GM21447 (cell line): Measurements from ENCODE around the gene SLC4A11.

ENCODE experiments used
- ATAC-seq: cut with Tn5 transposase; IDR thresholded peaks from one replicate; pipeline ENCODE4 v1.9.1; 2021; ENCODE audit not compliant: unreplicated experiment

SLC4A11 gene

GRCh38 chr20:3247638-3248037 lies 8.6 kb upstream of the SLC4A11 start:
- ATAC-seq: no peak

- no peak for ATAC-seq
Measured at GRCh38 chr20:3246682-3247081, 7.7 kb upstream of the SLC4A11 start.

GRCh38 chr20:3245711-3246110 lies 6.7 kb upstream of the SLC4A11 start:
- ATAC-seq: no peak

DNA sequence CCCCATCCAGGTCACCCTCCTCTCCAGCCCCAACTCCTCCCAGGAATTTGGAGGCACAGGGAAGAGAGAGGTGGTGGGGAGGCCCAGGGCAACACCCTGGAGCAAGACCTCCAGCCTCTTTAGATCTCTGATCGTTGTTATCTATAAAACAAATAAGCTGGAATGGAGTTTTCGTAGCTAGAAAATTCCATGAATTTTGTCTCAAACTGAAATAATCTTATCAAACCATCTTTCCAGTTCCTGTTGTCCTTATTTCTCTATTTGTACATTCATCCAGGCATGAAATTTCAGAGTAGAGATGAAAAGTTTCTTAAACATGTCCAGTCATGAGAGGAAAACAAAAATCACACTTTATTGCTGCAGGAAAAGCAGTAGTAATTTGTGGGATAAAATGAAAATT lies 6.2 kb upstream of the SLC4A11 start:
- ATAC-seq: no peak

GRCh38 chr20:3244613-3245012 lies 5.6 kb upstream of the SLC4A11 start:
- ATAC-seq: no peak

DNA sequence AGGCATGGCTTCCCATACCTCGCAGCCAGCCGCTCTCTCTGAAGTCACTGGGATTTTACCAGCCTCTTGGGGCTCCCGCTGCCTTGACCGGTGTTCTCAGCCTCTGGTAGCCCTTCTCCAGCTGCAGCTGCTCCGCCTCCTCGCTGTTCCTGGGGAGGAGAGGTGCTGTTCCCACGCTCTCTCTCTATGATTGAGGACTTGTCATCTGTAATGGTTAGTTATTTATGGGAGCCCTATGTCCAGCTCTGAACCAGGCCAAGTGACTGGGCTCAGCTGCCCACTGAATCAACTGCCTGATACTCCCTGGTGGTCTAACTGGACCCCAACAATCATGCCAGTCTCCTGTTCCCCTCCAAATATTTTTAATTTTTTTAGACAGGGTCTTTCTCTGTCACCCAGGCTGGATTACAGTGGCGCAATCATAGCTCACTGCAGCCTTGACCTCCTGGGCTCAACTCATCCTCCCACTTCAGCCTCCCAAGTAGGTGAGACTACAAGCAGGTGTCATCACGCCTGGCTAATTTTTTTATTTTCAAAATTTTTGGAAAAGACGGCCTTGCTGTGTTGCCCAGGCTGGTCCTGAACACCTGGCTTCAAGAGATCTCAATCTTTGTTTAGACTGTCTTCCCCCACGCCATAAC lies 4.8 kb upstream of the SLC4A11 start:
- ATAC-seq: no peak

GRCh38 chr20:3242172-3242692 lies 3.2 kb upstream of the SLC4A11 start:
- ATAC-seq: no peak

GRCh38 chr20:3240776-3241363 lies 1.9 kb upstream of the SLC4A11 start:
- no peak for ATAC-seq

DNA sequence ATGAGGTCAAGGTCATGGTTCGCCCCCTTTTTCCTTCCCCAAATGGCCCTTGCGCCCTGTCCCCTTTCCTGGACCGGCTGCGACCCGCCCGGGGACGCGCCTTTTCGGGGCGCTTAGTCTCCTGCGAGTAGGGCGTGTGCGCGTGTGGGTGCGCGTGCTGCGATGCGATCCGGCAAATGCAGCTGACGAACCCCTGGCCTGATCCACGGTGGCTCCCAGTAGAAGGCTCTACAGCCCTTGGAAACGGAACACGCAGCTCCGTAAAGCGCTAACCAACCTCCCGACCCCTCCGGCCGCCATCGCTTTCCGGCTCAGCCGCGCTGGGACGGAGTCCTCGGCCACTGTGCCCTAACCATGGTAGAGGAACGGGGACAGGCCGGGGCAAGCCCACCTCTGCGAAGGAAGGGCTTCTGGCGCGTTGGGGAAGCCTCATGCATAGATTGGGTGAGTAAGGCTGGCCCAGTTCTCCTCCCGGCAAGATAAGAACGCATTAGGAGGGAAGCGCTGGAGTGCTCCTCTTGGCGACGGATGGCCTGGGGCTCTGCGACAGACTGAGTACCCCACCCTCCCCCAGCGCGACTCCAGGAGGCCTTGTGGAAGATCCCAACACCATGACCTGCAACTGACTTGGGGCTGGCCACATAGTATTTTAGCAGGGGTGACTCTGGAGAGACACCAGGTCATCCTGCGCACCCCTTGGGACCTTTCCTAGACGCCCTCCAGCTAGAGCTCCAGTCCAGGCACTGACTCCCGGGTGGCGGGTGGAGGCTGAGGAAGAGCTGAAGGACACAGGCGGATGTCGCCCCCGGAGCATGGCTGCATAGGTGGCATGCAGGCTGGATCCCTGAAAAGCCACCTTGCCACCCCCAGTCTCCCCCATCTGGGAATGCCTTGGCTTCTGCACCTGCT lies 1.1 kb upstream of the SLC4A11 start:
- no peak for ATAC-seq

DNA sequence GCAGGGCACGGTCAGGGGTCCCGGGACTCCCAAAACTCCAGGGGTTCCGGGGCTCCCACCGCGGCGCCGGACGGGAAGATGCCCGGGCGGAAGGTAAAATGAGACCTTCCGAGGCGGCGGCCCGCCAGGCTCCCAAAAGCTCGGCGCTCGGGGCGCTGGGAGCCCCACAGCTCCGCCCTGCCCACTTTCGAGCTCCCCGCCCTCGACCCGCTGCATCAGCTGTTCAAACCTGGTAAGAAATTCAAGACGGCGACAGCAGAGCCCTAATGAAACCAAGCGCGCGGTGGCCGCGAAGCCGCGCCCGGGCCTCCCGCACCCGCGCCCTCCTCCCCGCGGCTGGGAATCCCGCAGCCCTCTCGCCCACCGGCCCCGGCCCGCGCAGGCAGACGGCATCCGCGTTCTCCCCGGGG lies 369 bp downstream of the SLC4A11 start:
- ATAC-seq: no peak

- no peak for ATAC-seq
Measured at GRCh38 chr20:3237958-3238615, 903 bp downstream of the SLC4A11 start.

GRCh38 chr20:3237011-3237957 lies 1.7 kb downstream of the SLC4A11 start:
- ATAC-seq: no peak

- no peak for ATAC-seq
Measured at GRCh38 chr20:3235666-3236324, 3.2 kb downstream of the SLC4A11 start.

GRCh38 chr20:3233991-3234498 lies 4.9 kb downstream of the SLC4A11 start:
- no peak for ATAC-seq

GRCh38 chr20:3233131-3233990 lies 5.6 kb downstream of the SLC4A11 start:
- ATAC-seq: no peak

GRCh38 chr20:3231889-3232588 lies 7.0 kb downstream of the SLC4A11 start:
- ATAC-seq: no peak

DNA sequence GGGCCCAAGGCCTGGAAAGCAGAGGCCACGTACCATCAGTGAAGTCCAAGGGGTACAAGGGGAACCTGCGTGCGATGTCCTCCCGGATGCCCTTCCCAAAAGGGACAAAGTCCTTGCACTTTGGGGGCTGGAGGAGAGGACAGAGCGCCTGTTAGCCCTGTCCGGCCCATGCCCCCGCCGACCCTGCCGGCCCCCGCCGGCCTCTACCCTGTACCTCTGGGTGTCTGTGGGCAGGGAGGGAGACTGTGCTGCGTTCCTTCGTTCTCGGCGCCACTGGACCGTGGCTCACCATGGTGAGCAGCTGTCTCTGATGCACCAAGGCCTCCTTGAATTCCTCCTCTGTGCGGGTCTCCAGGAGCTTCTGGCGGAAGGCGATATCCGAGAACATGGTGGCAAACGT lies 7.9 kb downstream of the SLC4A11 start:
- ATAC-seq: no peak

GRCh38 chr20:3229798-3230197 lies 9.2 kb downstream of the SLC4A11 start:
- ATAC-seq: no peak
